Measurements from ENCODE around the gene TCIRG1.

The TCIRG1 gene

DNA sequence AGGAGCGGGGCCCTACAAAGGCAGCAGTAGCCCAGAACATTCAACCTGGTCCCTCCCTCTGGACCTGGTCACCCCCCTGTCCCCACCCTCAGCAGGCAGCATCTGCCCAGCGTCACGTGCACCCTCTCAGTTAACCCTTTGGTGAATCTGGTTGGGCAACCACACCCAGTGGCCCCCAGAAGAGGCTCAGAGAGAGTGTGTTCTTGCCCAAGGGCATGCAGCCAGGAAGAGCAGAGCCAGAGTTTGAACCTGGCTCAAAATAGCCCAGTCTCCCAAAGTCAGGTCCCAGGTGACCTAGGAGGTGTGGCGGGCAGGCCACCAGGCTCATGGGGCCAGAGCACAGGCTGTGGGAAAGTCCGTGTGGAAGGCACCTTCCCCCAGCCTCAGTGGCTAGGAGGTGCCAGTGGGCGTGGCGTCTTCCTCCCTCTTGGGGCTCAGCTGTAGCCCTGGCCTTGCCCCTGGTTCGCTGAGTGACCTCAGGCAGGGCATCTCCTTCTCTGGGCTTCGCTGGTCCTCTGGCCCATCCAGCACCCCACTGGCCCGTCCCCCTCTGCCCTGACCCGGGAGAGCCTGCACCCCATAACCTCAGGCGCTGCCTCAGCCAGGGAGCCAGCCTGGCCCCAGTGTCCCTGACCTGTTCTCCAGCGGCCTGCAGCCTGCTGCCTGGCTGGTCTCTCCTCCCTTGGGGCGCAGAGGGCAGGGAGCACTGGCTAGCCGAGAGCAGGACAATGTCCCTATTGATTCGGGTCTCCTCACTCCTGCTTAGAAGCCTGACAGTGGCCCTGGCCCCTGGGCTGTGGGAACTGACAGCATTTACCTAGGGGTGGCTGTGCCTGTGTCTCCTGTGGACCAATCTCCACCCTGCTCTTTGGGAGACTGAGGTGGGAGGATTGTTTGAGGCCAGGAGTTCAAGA, 21.7 kb upstream of the TCIRG1 start:
- no peak for DNase-seq (ENCODE audit: low spot score)

DNA sequence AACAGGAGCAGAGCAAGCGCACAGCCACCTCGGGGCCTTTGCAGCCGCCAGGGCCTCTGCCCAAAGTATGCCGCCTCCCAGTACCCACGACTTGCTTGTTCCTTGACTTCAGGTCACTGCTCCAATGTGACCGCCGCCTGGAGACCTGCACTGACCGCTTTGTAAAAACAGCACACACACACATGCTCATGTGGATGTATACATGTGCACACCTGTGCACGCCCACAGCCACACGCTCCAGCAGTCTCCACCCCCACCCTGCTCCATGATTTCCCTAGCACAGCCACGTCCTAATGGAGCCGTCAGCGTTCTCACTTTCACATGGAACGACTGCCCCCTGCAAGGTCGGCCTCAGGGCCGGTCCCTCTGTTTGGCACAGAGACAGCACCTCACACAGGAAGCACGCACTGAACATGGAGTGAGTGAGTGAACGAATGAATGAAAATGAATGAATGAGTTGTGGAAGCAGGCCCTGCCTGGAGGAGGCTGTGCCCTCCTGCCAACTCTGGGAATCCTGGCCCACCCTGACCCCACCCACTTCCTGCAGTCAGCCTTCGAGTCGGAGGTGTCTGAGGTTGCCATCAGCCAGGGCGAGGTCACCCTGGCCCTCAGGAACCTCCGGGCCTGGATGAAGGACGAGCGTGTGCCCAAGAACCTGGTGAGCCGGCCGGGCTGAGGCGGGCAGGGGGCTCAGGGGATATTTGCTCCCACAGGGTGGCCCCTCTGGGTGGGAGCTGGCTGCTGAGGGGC, 20.7 kb upstream of the TCIRG1 start:
- DNase-seq (ENCODE audit: low spot score): no peak

DNA sequence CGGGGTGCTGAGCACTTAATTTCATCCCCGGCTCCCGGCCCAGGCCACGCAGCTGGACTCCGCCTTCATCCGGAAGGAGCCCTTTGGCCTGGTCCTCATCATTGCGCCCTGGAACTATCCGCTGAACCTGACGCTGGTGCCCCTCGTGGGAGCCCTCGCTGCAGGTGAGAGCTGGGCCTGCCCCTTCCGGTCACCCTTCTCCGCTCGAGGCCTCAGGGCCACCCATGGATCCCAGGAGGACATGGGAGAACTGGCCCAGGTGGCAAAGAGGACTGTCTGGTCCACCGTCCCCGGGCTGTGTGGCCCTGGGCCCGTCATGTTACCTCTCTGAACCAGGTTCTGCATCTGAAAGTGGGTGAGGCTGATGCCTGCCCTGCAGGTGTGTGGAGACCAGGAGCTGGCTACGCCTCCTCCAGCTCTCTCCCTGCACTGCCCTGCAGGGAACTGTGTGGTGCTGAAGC, 20.1 kb upstream of the TCIRG1 start:
- no peak for DNase-seq (ENCODE audit: low spot score)

DNA sequence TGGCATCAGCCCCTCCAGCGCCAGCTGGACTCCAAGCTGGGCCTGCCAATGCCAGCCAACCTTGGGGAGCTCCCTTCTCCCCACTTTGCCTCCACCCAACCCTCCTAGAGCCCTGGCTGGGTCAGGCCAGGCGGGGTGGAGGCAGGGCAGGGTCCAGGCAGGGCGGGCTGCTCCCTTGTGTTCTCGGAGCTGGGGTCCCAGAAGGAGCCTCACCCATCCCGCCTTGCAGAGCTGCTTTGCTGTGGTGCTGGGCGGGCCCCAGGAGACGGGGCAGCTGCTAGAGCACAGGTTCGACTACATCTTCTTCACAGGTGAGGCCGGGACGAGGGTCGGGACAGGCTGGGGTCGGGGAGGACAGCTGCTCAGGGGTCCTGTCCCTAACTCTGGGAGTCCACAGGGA, 19.3 kb upstream of the TCIRG1 start:
- no peak for DNase-seq (ENCODE audit: low spot score)

DNA sequence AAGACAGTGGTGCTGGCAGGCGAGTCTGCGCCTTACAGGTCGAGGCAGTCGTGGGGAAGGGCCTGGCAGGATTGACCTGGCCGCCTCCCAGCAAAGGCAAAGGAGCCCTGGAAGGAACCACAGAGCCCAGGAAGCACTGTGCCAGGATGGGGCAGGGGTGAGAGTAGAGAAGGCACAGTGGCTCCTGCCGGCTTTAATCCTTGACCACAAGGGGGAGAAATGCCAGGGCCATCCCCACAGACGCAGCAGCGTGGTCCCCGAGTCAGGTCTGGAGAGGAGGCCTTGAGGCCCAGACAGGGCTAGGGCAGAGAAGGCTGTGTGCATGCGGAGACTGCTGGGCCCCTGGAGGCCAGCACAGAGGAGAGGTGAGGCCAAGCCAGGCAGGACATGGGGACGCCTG, 18.2 kb upstream of the TCIRG1 start:
- DNase-seq (ENCODE audit: low spot score): no peak

DNA sequence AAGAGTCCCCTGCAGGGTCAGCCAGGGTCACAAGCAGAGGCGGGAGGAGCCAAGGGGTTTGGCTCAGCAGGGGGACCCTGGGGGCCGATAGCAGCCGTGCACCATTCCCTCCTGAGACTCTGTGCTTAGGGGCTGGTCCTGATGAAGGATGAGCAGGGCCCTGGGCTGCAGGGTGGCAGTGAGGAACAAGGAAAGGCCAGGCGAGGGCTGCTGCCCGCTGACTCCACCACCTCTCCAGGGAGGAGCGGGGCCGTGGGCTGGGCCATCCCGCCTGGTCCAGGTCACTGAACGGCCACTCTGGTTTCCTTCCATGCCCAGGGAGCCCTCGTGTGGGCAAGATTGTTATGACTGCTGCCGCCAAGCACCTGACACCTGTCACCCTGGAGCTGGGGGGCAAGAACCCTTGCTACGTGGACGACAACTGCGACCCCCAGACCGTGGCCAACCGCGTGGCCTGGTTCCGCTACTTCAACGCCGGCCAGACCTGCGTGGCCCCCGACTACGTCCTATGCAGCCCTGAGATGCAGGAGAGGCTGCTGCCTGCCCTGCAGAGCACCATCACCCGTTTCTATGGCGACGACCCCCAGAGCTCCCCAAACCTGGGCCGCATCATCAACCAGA, 17.5 kb upstream of the TCIRG1 start:
- DNase-seq (ENCODE audit: low spot score): no peak

DNA sequence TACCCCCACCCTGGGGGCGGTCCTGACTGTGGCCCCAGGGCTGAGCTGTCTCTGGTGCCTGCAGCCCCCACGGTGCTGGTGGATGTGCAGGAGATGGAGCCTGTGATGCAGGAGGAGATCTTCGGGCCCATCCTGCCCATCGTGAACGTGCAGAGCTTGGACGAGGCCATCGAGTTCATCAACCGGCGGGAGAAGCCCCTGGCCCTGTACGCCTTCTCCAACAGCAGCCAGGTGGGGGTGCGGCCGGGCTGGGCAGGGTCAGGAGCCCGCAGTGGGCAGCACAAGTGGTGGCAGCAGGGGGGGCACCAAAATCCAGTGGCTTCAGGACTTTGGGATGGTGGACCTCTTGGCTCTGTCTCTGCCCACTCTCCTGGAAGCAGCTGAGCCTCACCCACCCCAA, 16.3 kb upstream of the TCIRG1 start:
- no peak for DNase-seq (ENCODE audit: low spot score)

DNA sequence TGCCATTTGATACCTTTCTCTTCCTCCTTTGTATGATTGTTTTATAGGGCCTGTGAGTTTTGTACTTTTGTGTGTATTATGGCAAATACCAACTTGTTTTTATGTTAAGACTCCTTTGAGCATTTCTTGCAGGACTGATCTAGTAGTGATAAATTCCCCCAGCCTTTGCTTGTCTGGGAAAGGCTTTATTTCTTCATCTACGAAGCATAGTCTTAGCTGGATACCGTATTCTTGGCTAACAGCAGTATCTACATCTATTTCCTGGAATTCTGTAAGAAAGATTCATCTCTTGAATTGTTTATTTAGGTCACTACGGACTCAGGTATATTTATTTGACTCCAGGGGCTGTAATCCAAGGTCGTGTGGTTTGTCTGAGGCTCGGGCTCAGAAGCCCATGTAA, 14.3 kb upstream of the TCIRG1 start:
- no peak for DNase-seq (ENCODE audit: low spot score)

DNA sequence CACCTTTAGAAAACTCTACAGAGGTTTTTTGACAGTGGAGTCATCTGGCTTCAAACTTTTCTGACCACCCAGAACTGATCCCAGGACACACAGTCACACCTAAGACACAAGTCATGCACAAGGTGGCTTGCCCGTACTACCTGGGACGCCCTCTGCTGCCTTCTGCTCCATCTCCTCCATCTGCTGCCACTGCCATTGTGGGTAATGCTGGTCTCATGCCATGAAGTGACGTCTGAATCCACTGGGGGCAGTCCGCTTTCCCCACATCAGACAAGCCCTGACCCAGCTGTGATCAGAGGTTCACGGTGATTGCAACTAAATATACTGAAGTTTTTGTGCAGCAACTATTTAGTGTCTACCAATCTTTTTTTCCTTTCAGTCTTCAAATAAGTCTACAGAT, 13.8 kb upstream of the TCIRG1 start:
- DNase-seq (ENCODE audit: low spot score): no peak

DNA sequence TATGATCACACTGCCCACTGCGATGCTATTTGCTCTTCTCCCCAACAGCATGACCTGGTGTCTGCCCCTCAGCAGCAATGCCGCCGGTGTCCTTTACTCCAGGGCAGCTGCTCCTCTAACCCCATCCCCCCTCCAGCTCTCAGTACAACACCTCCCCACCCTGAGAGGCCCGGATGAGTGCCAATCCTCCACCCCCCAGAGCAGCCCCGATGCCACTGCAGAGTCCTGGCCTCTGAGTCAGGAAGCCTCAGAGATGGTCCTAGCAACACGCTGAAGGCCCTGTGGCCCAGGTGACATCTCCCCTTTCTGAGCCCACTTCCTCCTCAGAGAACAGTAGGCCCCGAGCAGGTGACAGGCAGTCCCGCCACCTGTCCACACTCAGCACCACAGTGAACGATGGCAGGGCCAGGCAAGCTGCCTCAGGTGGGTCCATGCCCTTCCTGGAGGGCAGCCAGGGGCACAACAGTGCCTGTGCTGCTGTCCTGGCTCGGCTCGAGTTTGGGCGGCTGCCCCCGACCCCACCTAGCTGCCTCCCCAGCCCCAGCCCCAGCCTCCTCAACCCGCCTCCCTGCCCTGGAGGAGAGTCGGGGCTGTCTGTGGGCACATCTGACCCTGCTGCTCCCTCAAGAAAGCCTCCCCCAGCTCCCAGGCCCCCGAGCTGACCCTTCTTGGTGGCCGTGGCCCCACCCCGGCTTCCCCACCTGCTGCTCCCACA, 12.3 kb upstream of the TCIRG1 start:
- no peak for DNase-seq (ENCODE audit: low spot score)

DNA sequence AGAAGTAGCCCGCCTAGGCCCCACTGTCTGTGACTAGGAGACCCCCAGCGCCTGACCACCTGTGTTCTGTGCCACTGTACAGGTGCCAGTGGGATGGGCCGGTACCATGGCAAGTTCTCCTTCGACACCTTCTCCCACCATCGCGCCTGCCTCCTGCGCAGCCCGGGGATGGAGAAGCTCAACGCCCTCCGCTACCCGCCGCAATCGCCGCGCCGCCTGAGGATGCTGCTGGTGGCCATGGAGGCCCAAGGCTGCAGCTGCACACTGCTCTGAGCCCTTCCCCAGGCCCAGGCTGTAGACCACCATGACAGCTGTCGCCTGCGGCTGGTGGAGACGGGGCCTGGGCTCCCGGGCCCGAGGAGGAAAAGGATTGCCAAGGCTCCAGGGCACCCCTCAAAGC, 11.2 kb upstream of the TCIRG1 start:
- no peak for DNase-seq (ENCODE audit: low spot score)

DNA sequence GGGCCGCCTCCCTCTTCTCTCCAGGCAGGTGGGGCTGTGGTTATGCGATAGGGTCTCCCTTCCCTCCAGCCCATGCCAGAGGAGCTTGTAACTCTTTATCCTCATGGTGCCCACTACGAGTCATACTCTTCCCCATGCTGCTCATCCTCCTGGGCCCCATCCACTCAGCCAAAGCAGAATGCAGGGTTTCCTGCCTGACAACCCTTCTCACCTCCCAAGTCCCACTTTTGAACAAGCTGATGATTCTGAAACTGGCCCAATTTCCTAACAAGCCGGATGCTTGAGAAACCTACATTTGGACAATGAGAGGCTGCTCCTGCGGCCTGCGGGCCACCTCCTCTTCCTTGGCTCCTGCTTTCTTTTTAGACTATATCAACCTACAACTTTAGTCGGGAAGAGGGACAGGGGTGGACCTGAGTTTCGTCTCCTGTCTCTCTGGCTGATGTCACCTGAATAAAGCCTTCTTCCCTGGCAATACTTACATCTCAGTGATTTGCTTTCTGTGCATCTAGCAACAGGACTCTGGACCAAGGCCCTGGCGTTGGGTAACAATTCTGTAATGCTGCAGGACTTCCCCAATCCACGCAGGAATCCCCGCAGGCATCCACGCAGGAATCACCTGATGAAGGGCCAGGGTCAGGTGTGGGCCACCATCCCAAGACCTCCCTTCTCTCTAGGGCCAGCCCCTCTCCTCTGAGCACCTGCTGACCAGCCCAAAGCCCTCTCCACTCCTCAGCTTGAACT, 9.9 kb upstream of the TCIRG1 start:
- DNase-seq (ENCODE audit: low spot score): no peak

DNA sequence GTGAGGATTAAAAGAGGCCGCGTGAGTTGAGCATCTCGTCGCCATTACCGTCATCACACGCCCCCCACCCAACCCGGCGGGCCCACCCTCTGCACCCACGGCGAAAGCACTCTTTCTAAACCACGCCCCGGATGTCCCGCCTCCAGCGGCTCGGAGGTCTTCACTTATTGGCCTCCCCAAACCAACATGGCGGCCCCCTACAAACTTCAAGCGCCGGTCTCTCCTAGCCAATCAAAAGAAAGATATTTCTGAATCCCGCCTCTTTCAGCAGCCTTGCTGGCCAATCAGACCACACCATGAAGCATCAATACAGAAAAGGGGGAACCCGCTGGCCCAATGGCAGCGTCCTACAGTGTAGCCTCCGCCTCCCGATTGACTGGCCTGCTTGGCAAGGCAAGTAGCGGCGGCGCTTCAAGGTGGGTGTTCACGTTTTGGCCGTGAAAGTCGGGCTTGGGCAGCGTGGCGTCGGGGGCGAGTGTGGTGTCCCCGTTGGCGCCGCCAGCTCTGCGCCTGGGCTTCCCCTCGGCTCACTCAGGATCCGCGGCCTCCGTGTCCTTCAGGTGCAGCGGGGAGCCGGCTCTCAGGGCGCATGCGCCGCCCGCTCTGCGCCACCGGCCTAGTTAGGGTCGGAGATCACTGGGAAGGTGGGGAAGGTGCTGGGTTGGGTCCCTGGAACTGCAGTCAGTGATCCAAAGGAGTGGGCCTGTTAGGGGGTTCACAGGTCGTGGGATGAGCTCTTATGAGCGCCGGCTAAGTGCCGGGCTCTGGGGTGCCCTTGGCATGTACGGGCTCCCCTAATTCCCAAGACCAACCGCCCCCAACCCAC, 8.3 kb upstream of the TCIRG1 start, which contains the start of gene NDUFS8:
NDUFS8 (plus strand) TSS at position 364 of the 826 bp plus-strand sequence. CDS start 1,471 bp downstream, outside the sequence.
- DNase-seq (ENCODE audit: low spot score): peak; percentile 100

DNA sequence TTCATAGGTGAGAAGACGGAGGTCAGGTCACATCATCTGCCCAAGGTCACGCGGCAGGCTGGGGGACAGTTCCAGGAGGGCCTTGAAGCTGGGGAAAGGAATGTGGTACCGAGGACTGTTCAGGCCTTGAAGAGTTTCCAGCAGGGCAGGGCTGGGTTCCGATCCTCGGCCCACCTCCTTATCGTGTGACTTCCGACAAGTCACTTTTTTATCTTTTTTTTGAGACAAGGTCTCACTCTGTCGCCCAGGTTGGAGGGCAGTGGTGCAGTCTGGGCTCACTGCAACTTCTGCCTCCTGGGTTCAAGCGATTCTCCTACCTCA, 7.7 kb upstream of the TCIRG1 start:
- DNase-seq (ENCODE audit: low spot score): no peak

DNA sequence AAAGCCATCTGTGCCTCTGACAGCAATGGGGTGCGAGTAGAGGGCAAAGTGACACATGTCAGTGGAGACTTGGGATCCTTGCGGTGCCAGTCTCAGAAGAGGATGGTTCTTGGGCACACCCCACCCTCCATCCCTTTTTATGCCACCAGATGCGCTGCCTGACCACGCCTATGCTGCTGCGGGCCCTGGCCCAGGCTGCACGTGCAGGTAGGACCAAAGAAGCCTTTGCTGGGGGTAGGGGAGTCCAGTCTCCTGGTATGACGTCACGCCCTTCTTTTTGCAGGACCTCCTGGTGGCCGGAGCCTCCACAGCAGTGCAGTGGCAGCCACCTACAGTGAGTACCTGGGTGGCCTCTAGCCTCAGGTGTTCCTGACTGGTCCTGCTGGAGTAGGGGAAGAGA, 6.8 kb upstream of the TCIRG1 start:
- no peak for DNase-seq (ENCODE audit: low spot score)

DNA sequence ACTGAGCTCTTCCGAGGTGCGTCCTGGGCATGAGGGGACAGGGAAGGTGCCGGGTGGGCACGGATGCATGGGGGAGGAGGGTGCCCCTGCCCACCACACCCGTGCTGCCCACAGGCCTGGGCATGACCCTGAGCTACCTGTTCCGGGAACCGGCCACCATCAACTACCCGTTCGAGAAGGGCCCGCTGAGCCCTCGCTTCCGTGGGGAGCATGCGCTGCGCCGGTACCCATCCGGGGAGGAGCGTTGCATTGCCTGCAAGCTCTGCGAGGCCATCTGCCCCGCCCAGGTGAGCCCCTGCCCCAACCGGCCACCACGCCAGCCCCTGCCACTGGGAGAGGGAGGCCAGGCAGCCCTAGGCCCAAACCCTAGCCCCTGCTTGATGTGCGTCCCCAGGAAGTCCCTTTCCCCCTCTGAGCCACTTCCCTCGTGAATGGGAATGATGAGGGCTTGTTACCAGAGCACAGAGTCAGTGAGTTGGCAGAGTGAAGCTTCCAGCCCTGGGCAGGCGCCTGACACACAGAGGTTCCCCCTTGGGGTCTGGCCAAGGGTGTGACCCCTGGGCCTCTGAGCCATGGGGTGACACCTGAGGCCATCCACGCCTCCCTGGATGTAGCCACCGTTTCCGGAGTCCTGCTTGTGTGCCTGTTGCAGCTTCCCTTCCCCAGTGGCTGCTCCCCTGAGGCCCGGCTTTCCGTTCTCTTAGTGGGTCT, 5.7 kb upstream of the TCIRG1 start:
- no peak for DNase-seq (ENCODE audit: low spot score)

DNA sequence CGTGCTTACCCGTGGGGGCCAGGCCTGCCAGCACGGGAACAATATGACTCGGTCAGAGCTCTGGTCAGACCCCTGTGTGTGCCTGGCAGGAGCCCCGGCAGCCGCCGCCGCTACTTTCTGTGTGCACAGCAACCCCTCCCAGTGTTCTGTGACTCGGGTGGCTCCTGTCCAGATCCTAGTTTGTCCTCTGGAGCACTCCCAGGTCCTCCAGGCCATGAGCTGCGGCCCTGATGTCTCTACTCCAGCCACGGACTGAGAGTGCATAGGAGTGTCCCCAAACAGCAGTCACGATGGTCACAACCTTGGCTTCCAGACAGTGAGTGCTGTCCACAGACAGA, 5.1 kb upstream of the TCIRG1 start:
- DNase-seq (ENCODE audit: low spot score): no peak

DNA sequence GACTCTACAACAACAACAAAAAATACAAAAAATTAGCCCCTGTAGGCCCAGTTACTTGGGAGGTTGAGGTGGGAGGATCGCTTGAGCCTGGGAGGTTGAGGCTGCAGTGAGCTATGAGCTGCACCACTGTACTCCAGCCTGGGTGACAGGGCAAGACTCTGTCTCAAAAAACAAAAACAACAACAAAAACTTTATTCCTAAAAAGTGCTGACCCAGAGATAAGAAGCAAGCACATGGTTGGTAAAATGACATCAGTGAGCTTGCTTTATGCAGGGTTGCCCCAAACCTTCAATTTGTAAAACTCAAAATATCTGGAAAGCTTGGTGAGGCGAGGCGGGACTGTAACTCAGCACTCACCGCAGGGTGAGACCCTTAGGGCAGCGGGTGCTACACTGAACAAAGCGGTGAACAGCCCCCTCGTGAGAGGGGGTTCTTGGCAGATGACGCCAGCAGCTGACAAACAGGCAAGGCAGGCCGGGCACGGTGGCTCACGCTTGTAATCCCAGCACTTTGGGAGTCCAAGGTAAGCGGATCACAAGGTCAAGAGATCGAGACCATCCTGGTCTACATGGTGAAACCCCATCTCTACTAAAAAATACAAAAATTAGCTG, 3.5 kb upstream of the TCIRG1 start:
- DNase-seq (ENCODE audit: low spot score): no peak

DNA sequence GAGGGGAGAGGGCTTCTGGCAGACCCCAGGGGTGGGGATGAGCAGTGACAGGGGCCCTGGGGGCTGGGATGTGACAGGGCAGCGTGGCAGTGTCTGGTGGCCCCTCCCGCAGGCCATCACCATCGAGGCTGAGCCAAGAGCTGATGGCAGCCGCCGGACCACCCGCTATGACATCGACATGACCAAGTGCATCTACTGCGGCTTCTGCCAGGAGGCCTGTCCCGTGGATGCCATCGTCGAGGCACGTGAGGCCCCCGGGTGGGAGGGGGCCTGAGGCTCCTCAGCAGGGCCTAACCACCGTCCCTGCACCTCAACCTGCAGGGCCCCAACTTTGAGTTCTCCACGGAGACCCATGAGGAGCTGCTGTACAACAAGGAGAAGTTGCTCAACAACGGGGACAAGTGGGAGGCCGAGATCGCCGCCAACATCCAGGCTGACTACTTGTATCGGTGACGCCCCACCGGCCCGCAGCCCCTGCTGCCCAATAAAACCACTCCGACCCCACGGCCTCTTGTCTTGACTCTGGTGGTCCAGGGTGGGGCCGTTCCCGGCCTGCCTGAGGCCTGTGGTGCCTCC, 2.6 kb upstream of the TCIRG1 start:
- DNase-seq (ENCODE audit: low spot score): no peak
